Measurements from ENCODE around the gene KANK4.
"Not testable (repeated sequence)": the region's sequence is repeated elsewhere in the genome, so short reads cannot be mapped to it uniquely, and the experiment has no call there.

Gene KANK4

DNA sequence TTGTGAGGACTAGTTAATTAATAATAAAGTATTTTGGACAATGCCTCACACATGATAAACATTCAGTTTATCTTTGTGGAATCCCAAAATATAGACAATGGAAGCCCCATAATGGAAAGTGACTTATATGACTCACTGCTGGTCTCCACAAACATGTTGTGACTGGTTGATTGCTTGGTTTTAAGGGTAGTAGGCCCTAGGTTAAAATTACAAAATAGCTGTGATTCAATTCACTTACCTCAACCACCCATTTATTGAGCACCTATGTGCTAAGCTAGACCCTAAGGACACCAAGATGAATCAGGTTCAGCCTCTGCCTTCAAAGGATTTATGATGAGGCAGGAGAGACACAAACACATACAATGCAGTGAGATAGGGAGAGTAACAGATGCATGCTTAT is 42.4 kb downstream of the KANK4 start:
- in situ Hi-C loops (cut with HindIII; ENCODE audit: low sequenced_read_pairs): no loop called here

DNA sequence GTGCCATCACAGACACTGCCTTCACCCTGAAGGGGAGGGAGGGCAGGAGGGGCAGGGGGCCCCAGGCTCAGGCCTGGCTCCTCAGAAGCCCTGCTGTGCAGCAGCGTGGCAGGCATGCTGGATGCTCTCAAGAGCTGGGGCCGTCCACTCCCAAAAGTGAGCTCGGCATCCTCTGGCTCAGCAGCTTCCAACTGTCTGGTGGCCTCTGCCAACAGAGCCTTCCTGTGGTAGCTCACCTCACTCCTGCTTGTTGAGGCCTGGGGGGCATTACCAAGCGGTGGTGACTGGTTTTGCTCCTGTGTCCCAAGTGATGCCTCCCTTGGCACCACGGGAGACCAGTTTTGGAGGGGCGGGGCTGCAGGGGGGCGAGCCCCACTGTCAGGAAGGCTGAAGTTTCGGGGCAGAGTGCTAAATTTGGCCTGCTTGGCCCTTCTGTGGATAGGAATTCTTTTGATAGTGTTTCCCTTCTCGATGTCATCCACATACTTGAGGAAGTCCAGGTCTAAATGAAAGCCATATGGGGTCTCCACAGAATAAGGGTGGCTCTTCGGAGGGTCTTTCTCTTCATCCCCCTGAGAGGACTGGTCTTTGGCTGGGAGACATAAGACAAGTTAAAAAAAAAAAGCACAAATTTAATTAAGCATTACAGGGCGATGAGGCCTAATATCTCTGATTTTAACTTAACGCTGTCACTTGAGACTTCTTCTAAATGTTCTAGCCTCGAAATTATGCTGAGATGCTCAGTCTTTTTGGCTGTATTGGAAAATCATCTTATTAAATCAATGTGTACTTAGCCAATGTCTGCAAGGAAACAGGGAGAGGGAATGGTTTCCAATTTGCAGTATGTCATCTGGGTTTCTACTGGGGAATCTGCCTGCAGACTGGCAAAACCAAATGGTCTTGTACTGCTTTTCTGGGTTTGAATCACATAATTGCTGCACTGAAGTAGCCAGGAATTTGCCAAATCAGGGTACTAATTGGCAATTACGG is 44.4 kb downstream of the KANK4 start:
- in situ Hi-C loops (cut with HindIII; ENCODE audit: low sequenced_read_pairs): no loop called here

DNA sequence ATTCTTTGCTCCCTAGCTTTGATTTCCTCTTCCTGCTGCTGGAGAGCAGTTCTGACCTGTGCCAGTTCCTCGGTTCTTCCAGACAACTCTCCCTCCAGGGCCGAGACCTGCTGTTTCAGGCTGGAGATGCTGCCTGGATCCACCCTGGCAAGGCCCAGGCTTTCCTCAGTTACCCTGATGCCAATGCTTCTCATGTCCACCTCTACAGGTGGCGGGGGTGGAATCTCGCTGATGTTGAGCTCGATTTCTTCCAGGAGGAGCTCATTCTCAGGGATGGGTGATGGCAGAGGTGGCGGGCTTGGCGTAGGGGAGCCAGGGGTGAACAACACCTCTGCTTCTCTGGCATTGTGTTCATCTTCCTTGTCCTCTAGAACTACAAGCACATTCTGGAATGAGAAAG is 45.3 kb downstream of the KANK4 start:
- in situ Hi-C loops (cut with HindIII; ENCODE audit: low sequenced_read_pairs): no loop called here

DNA sequence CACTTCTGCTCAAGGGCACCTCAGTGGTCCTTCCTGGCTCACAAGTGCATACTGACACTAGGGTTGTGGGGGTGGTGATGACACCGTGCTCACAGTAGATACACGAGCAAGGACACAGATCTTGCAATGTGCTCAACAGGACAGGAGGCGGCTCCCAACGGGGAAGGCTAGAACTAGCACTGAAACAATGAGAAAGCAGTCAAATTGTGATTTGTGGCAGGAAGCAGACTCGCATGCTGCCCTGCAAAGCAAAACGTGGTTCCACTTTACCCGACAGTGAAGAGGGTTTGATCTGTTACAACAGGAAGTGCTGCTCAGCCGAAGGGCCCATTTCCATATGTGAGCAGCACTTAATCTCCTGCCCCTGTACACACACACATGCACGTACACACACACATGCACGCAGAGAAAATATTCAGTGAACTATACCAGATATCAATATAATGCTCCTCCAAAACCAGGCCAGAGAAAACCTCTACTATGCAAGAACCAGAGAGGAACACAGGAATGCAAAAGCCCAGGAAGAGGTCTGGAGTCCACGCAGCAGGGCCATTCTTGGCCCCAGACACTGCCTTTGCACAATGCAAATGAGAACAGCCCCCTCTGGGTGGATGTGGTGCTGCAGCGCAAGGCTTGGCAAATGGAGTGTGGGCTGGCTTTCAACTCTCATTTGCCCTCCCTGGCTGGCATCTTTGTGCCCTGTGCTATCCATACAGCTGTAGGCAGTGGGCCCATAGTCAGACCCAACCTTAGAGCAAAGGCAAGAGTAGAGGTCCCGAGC is 47.1 kb downstream of the KANK4 start:
- in situ Hi-C loops (cut with HindIII; ENCODE audit: low sequenced_read_pairs): no loop called here

DNA sequence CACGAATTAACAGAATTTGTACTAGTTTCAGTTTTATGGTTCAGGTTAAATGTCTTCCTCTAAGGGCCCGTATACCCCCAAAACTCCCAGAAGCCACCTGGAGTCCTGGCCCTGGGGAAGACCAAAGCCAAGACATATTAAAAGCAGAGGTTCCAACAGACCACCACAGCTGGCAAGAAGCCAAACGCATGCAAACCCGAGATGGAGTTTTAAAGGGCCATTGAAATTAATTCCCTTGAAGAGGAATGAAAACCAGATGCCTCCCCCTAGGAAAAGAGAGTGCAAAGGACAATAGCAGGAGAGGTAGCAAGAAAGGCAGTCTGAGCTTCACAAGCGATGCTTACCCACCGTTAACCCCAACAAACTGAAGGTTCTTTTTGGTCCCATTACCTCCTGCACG is 48.1 kb downstream of the KANK4 start:
- in situ Hi-C loops (cut with HindIII; ENCODE audit: low sequenced_read_pairs): no loop called here

DNA sequence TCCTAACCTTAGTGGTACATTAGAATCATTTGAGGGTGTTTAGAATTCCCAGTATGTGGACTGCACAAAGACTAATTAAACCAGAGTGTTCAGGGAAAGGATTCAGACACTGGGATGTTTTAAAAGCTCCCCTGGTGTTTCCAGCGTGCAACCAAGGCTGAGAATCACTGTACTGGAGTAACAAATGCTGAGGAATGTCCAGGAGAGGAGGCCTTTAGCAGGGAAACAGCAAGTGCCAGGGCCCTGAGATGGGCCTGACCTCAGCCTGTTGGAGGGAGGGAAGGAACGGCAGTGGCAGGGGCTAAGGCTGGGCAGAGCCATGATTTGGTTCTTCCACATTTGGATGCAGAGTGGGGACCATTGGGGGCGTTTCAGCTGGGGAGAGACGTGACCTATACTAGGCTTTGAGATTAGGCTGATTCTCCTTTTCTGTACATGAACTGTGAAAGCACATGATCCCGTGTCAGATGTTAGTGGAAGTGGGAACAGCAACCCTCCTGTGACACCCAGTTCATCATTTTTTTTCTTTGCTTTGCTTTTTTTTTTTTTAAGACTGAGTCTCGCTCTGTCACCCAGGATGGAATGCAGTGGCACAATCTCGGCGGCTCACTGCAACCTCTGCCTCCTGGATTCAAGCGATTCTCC is 49.3 kb downstream of the KANK4 start:
- in situ Hi-C loops (cut with HindIII; ENCODE audit: low sequenced_read_pairs): no loop called here

DNA sequence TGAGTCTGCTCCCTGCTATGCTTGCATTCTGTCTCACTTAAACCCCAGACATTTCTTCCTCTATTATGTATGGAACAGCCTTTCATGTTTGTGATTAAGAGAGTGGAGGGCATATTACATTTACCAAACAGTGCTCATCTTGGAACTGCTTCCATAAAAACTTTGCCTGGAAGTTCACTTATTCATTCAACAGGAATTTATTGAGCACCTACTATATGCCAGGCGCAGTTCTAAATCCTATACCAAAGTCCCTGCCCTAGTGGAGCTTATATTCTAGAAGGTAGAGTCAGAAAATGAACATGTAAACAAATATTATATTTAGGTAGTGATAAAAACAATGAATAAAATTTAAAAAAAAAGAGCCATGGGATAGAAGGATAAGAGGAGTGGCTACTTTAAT is 49.8 kb downstream of the KANK4 start:
- in situ Hi-C loops (cut with HindIII; ENCODE audit: low sequenced_read_pairs): no loop called here

DNA sequence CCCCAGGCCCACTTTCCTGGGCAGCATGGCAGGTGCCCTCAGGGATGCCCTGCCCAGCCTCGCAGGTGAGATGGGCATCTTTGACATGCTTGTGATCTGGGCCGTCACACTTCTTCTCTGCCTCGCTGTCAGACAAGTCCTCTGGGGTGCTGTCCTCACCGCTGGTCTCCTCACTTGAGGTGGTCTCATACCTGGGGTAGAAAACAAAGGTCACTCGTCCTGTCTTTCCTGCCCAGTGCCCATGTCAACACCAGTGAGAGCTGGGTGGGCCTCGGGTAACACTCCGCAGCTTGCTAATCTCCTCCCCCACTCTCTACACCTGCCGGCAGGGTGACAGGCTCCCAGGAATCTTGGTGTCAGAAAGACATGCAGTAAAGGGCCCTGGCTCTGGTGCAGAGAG is 50.9 kb downstream of the KANK4 start:
- in situ Hi-C loops (cut with HindIII; ENCODE audit: low sequenced_read_pairs): no loop called here

DNA sequence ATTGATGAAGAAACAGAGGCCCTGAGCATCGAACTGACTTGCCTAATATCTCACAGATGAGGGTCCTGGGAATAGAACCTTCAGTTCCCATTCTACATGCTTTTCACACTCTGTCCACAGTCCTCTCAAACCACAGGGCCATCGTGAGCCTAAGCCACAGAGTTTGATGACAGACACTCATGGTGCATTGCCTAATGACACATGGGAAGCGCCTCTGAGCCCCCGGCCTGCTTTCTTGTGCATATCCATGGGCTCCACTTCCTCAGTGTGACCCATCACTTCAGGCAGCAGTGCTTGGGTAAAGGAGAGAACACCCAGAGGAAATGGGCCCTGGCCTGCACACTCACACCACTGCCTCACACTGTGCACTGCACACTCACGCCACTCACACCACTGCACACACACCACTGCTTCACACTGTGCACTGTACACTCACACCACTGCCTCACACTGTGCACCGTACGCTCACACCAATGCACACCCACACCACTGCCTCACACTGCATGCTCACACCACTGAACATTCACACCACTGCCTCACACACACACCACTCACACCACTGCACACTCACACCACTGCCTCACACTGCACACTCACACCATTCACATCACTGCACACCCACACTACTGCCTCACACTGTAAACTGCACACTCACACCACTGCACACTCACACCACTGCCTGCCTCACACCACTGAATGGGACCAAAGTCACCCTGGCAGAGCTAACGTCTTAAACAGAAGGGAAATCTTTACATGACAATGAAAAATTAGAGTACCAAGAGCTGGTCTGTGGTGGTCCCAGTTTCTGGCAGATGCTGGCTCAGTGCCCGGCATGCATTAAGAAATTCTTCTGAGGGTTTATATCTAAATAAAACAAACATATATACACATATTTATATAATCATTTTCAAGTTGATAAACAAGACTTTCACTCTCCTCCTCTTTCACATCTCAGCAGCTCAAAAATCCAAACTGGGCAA is 53.0 kb downstream of the KANK4 start:
- in situ Hi-C loops (cut with HindIII; ENCODE audit: low sequenced_read_pairs): no loop called here

DNA sequence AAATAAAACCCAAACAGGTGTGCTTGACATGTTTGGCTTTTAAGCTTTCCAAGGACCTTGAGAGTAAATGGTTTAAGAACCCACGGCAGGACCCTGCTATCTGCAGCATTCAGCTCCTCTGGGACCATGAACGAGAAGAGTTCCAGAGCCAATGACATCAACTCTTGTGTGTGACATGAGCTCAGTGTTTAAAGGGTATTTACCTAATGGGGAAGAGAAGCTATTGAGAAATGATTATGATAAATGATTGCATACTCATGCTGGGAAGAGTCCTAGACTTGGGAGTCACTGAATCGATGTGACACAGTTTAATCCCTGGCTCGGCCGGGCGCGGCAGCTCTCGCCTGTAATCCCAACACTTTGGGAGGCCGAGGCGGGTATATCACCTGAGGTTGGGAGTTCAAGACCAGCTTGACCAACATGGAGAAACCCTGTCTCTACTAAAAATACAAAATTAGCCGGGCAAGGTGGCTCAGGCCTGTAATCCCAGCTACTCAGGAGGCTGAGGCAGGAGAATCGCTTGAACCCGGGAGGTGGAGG is 55.4 kb downstream of the KANK4 start:
- in situ Hi-C loops (cut with HindIII; ENCODE audit: low sequenced_read_pairs): loop anchor here (5.0 kb wide), 1 partner anchor 88 kb away; no protein-coding TSS in a partner anchor

DNA sequence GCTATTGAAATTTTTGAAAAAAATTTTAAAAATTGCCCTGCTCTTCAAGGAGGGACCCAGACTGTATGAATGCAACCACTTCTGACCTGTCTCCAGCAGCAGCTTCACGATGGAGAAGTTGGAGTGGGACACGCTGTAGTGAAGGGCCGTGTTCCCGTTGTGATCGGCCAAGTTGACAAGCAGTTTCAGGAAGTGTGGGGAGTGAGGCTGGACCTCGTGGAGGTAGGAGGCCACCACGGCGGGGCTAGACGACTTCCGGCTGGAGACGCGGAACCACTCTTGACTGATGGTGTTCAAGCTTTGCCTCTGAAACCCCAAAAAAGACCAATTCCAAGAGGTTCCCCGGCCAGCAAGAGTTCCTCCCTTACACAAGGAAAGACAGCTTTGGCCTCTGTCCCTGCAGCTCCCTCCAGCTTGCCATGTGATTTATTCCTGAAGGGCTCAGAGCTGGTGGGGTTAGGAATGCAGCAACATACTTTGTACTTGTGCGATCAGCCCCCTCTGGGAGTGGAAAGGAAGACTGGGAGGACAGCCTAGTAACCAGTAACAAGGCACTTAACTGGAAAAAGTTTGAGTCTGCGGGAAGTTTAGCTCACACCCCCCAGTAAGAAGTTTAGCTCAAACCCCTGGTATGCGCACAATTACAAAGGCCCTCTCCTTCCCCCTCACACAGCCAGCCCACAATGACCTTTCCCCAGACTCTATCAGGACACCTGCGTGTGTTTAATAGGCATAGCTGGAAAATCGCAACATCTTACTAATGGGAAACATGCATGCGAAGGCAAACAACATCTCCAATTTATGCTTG is 56.0 kb downstream of the KANK4 start:
- in situ Hi-C loops (cut with HindIII; ENCODE audit: low sequenced_read_pairs): loop anchor here (5.0 kb wide), 1 partner anchor 89 kb away; no protein-coding TSS in a partner anchor

DNA sequence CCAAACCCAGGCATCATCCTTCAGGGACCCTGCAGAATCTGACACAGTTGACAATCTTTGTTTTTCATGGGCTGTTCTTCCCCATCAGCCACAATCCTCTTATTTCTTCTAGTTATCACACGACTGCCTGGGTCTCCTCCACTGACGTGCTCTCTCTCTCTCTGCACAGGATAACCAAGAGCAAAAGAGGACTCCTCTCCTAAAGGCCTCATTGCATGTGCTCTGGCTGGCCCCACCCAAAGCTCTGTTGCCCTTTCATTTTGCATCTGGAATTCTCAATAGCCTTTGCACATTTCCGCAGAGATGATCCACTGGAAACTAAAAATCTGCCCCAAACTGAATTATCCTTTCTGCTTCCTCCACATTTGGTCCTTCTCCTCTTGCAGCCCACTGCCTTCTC is 58.5 kb downstream of the KANK4 start:
- in situ Hi-C loops (cut with HindIII; ENCODE audit: low sequenced_read_pairs): loop anchor here (5.0 kb wide), 1 partner anchor 92 kb away; no protein-coding TSS in a partner anchor

DNA sequence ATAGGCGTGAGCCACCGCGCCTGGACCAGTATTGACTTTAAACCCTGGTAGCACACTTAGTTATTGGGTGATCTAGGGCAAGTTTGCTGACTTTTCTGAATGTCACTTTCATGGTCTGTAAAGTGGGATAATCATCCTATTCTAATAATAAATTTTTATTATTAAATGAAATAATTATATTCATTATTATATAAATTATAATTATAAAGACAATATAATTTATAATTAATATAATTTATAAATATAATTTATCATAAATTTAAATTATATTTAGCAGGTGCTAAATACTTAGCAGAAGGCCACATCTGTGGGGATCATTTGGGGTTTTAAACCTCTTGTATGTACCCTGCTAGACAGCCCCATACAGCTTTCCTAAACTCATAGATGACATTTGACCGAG is 59.7 kb downstream of the KANK4 start:
- in situ Hi-C loops (cut with HindIII; ENCODE audit: low sequenced_read_pairs): no loop called here

DNA sequence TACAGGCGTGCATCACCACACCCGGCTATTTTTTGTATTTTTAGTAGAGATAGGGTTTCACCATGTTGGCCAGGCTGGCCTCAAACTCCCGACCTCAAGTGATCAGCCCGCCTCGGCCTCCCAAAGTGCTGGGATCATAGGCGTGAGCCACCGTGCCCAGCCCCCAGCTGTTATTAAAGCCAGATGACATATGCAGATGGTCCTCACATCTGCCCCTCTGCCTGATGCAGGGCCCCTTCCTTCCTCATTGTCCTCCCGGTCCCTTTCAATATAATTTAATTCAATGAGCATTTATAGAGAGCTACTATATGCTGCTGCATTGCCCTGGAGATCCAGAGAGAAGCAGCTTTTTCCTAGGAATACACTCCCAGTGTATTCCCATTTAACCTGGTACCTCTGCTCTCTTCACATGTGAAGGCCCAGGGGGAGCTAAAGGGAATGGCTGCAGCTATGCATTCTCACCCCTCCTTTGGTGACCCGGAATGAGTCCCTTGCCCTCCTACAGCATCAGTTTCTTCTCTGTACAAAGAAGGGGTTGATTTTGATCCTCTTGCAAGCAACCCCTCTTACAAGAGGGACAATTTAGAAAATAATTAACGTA is 69.0 kb downstream of the KANK4 start:
- in situ Hi-C loops (cut with HindIII; ENCODE audit: low sequenced_read_pairs): no loop called here

DNA sequence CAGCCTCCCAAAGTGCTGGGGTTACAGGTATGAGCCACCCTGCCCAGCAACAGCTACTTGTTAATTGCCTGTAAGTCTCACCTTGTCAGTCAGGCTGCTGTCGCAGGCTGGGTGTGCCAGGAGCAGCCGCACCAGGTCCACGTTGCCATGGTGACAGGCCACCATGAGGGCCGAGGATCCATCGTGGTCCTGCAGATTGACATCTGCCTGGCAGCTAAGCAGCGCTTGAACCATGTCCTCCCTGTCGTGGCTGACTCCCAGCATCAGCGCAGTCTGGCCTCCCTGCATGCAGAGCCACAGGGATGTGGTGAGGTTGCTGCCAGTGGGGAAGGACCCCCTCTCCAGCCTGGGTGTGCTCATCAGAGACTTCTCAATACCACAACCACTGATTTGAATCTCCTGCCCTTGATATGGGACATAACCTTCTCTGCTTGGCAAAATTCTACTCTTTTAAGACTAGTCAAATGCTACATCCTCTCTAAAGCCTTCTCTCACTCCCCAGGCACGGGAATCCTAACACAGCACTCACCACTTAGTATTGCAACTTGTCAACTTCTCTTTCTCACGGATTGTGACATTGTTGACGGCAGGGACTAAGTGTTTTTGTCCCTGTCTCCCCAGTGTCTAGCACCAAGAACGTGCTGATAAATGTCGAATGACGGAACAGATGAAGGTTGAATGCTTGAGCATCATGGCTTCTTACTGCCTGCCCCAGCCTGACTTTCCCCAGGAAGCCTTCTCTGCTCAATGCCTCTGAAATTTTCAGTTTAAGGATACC is 71.7 kb downstream of the KANK4 start:
- in situ Hi-C loops (cut with HindIII; ENCODE audit: low sequenced_read_pairs): no loop called here

DNA sequence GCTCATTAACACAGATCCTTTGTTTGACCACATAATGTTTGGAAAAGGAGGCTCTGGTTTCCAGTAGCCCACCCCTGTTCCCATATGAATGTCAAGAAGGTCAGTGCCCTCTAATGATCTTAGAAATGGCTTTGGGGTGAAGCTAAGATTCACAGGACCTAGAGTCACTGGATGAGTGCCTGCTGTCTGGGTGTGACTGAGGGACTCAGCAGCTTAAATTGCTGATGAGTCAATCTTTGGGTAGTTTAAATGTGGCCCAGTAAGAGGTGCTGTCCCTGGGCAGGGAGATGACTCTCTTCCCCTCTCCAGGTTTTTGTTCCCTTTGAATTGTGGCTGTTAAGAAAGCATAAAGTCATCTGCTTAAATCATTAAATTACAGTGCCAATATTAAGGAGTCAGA is 74.0 kb downstream of the KANK4 start:
- in situ Hi-C loops (cut with HindIII; ENCODE audit: low sequenced_read_pairs): no loop called here

DNA sequence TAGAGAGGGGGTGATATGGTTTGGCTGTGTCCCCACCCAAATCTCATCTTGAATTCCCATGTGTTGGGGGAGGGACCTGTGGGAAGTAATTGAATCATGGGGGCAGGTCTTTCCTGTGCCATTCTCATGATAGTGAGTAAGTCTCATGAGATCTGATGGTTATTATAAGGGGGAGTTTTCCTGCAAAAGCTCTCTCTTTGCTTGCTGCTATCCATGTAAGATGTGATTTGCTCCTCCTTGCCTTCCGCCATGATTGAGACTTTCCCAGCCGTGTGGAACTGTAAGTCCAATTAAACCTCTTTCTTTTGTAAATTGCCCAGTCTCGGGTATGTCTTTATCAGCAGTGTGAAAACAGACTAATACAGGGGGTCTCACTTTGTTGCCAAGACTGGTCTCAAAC is 74.9 kb downstream of the KANK4 start:
- in situ Hi-C loops (cut with HindIII; ENCODE audit: low sequenced_read_pairs): not testable (repeated sequence)
